OCI-LY3 (cell line): Measurements from ENCODE around the gene ACSBG1.

Source experiments
- H2AFZ ChIP-seq: fragments of 200-600, 300-600 bp; shearing (Covaris generic); 2 replicates; pipeline ENCODE4 v1.6.0; 2014; ENCODE audit warnings: antibody characterized with exemption, low read depth, low read length
- H3K27ac ChIP-seq: fragments of 200-600, 300-600 bp; sonication (generic); 2 replicates; pipeline ENCODE4 v1.5.1; 2014; ENCODE audit warnings: mild to moderate bottlenecking, low read length, moderate library complexity, mixed read lengths
- H3K27me3 ChIP-seq: fragments of 200-600, 300-600 bp; sonication (generic); 2 replicates; pipeline ENCODE4 v1.6.1; 2014; ENCODE audit warnings: low read depth, low read length, mixed read lengths
- H3K36me3 ChIP-seq: fragments of 200-600, 300-600 bp; sonication (generic); replicated peaks from 2 replicates; pipeline ENCODE3; 2014; ENCODE audit warnings: low read depth, low read length, mixed read lengths
- H3K4me1 ChIP-seq: fragments of 300-600, 200-600 bp; sonication (generic); 2 replicates; pipeline ENCODE4 v1.6.1; 2014; ENCODE audit warnings: low read length, mixed read lengths
- H3K4me2 ChIP-seq: fragments of 200-600, 300-600 bp; sonication (generic); 2 replicates; pipeline ENCODE4 v1.6.1; 2014; ENCODE audit warnings: low read length, mixed read lengths
- H3K4me3 ChIP-seq: fragments of 300-600, 200-600 bp; sonication (generic); 2 replicates; pipeline ENCODE4 v1.5.1; 2014; ENCODE audit warnings: antibody characterized with exemption, mild to moderate bottlenecking, low read length, moderate library complexity
- H3K79me2 ChIP-seq: fragments of 300-600, 200-600 bp; shearing (Covaris generic); 2 replicates; pipeline ENCODE4 v1.6.1; 2014; ENCODE audit warnings: mild to moderate bottlenecking, low read length, mixed read lengths
- H3K9ac ChIP-seq: fragments of 300-600, 200-600 bp; shearing (Covaris generic); 2 replicates; pipeline ENCODE4 v1.6.0; 2014; ENCODE audit warnings: mild to moderate bottlenecking, low read length, moderate library complexity
- H3K9me3 ChIP-seq: fragments of 200-600, 300-600 bp; shearing (Covaris generic); 2 replicates; pipeline ENCODE4 v1.6.1; 2014; ENCODE audit warnings: low read length, mixed read lengths; ENCODE audit not compliant: insufficient read depth
- H4K20me1 ChIP-seq: fragments of 200-600, 300-600 bp; sonication (generic); 2 replicates; pipeline ENCODE4 v1.6.1; 2016; ENCODE audit warnings: low read length, mixed read lengths; ENCODE audit not compliant: insufficient read depth
- EZH2phosphoT487 ChIP-seq: fragments of 200-600 bp; shearing (Covaris generic); IDR thresholded peaks from 2 replicates; pipeline ENCODE4 v1.6.1; 2018; ENCODE audit warnings: antibody characterized with exemption, mixed run types, low read depth
- TF ChIP-seq, protein P1 (sequence below): fragments of 200-600, 300-600 bp; sonication (generic); IDR thresholded peaks from 2 replicates; pipeline ENCODE4 v1.5.1; 2014; ENCODE audit warnings: antibody characterized with exemption, low read length, low read depth

ACSBG1 gene

DNA sequence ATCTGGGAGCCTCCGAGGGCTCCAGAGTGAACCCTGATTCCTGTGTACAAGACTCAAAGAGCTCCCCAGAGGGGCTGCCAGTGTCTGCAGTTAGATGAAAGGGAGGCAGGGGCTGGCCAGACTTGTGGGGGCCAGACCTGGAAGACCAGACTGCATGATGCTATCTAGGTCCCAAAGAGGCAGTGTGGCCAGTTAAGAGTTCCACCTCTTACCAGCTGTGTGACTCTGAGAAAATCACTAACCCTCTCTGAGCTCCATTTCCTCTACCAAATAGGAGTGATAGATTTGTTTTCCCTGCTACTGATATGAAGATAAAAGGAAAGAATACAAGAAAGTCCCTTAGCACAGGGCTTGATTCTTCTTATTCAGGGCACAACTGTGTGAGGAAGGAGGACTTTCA is 29.0 kb downstream of the ACSBG1 start:
- peaks cover 10% of the 10 kb centered on the region; the same call in 1 of the 2 replicates for H3K27me3 ChIP-seq
- H3K4me1 ChIP-seq: no peaks in the 10 kb centered on the region
- H3K79me2 ChIP-seq: no peaks in the 10 kb centered on the region
- no peak overlapping the region for H3K27ac ChIP-seq
- no peak overlapping the region for H3K4me3 ChIP-seq
- no peaks in the 10 kb centered on the region for H3K36me3 ChIP-seq
- H3K9ac ChIP-seq: no peak overlapping the region
- H4K20me1 ChIP-seq: no peaks in the 10 kb centered on the region
- no peaks in the 10 kb centered on the region for H3K9me3 ChIP-seq
- no peak overlapping the region for H2AFZ ChIP-seq
- no peak for TF ChIP-seq EZH2phosphoT487
- TF ChIP-seq, protein P1, sequence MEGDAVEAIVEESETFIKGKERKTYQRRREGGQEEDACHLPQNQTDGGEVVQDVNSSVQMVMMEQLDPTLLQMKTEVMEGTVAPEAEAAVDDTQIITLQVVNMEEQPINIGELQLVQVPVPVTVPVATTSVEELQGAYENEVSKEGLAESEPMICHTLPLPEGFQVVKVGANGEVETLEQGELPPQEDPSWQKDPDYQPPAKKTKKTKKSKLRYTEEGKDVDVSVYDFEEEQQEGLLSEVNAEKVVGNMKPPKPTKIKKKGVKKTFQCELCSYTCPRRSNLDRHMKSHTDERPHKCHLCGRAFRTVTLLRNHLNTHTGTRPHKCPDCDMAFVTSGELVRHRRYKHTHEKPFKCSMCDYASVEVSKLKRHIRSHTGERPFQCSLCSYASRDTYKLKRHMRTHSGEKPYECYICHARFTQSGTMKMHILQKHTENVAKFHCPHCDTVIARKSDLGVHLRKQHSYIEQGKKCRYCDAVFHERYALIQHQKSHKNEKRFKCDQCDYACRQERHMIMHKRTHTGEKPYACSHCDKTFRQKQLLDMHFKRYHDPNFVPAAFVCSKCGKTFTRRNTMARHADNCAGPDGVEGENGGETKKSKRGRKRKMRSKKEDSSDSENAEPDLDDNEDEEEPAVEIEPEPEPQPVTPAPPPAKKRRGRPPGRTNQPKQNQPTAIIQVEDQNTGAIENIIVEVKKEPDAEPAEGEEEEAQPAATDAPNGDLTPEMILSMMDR: no peak
- H3K4me2 ChIP-seq: no peak overlapping the region

- Histone ChIP-seq H3K27me3 (peaks cover 10% of the 10 kb centered on the region; the same call in 1 of the 2 replicates), H3K9ac (no peak overlapping the region), H3K9me3 (no peaks in the 10 kb centered on the region), H3K36me3 (no peaks in the 10 kb centered on the region), H3K27ac (no peak overlapping the region), H2AFZ (no peak overlapping the region), H3K4me1 (no peaks in the 10 kb centered on the region), H3K4me2 (no peak overlapping the region), H4K20me1 (no peaks in the 10 kb centered on the region), H3K4me3 (no peak overlapping the region), H3K79me2 (no peaks in the 10 kb centered on the region)
- TF ChIP-seq, protein P1: no peak
- TF ChIP-seq EZH2phosphoT487: no peak
Observed at GRCh38 chr15:78204351-78205309, 29.7 kb downstream of the ACSBG1 start.

- TF ChIP-seq, protein P1: no peak
- no peak for TF ChIP-seq EZH2phosphoT487
- no peak overlapping the region for H3K9ac ChIP-seq
- H3K36me3 ChIP-seq: no peaks in the 10 kb centered on the region
- no peaks in the 10 kb centered on the region for H4K20me1 ChIP-seq
- no peaks in the 10 kb centered on the region for H3K9me3 ChIP-seq
- no peak overlapping the region for H2AFZ ChIP-seq
- H3K27ac ChIP-seq: no peak overlapping the region
- H3K79me2 ChIP-seq: no peaks in the 10 kb centered on the region
- no peaks in the 10 kb centered on the region for H3K4me1 ChIP-seq
- H3K4me2 ChIP-seq: no peak overlapping the region
- no peak overlapping the region for H3K4me3 ChIP-seq
- H3K27me3 ChIP-seq: peaks cover 10% of the 10 kb centered on the region; the same call in 1 of the 2 replicates
Observed at GRCh38 chr15:78203346-78204225, 30.8 kb downstream of the ACSBG1 start.
